Chondrocyte (in vitro differentiated cells): ENCODE measurements around the gene G6PC3. TPM values are rescaled to one million over a fixed set of nuclear protein-coding genes. Genes with fewer than 3 reads are reported as not detected.

Experiments used
- DNase-seq: peaks from one replicate; pipeline ENCODE4 v3.0.0; 2021; ENCODE audit warnings: mixed read lengths, low spot score
- H3K27ac Mint-ChIP-seq: one replicate; pipeline ENCODE4 v1.8.0; 2021; ENCODE audit warnings: mild to moderate bottlenecking, moderate library complexity, mixed read lengths; ENCODE audit not compliant: unreplicated experiment
- H3K27me3 Mint-ChIP-seq: 2 replicates; pipeline ENCODE4 v1.8.0; 2021; ENCODE audit warnings: low read depth, mixed read lengths
- H3K36me3 Mint-ChIP-seq: 2 replicates; pipeline ENCODE4 v1.8.0; 2021; ENCODE audit warnings: low read depth, mixed read lengths
- H3K4me1 Mint-ChIP-seq: 2 replicates; pipeline ENCODE4 v1.8.0; 2021; ENCODE audit warnings: low read depth, mild to moderate bottlenecking, mixed read lengths
- H3K4me3 Mint-ChIP-seq: one replicate; pipeline ENCODE4 v1.8.0; 2021; ENCODE audit warnings: mild to moderate bottlenecking, moderate library complexity, mixed read lengths; ENCODE audit not compliant: unreplicated experiment
- H3K9me3 Mint-ChIP-seq: 2 replicates; pipeline ENCODE4 v1.8.0; 2021; ENCODE audit warnings: low read depth, mixed read lengths
- total RNA-seq: library from RNA; stranded (reverse); gene quantifications from 3 replicates; pipeline ENCODE4 v1.2.1, GENCODE V29; 2021
- TF ChIP-seq, protein P1 (sequence below): fragments of 200-600 bp; sonication (generic); IDR thresholded peaks from 2 replicates; pipeline ENCODE4 v1.5.0; 2021; ENCODE audit warnings: antibody characterized with exemption, mild to moderate bottlenecking, moderate library complexity

Gene G6PC3
- total RNA-seq, 1 donor from 2014 or later = 59.2 TPM

DNA sequence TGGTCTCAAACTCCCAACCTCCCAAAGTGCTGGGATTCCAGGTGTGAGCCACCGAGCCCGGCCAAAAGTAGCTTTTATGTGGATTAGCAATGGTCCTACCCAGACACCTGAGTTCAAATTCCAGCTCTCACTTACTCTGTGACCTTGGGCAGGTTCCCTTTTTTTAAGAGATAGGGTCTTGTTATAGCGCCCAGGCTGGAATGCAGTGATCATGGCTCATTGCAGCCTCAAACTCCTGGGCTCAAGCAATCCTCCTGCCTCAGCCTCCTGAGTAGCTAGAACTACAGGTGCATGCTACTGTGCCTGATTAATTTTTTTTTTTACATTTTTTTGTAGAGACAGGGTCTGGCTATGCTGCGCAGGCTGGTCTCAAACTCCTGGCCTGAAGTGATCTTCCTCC lies 36.3 kb downstream of the G6PC3 start:
- TF ChIP-seq, protein P1, sequence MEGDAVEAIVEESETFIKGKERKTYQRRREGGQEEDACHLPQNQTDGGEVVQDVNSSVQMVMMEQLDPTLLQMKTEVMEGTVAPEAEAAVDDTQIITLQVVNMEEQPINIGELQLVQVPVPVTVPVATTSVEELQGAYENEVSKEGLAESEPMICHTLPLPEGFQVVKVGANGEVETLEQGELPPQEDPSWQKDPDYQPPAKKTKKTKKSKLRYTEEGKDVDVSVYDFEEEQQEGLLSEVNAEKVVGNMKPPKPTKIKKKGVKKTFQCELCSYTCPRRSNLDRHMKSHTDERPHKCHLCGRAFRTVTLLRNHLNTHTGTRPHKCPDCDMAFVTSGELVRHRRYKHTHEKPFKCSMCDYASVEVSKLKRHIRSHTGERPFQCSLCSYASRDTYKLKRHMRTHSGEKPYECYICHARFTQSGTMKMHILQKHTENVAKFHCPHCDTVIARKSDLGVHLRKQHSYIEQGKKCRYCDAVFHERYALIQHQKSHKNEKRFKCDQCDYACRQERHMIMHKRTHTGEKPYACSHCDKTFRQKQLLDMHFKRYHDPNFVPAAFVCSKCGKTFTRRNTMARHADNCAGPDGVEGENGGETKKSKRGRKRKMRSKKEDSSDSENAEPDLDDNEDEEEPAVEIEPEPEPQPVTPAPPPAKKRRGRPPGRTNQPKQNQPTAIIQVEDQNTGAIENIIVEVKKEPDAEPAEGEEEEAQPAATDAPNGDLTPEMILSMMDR = no peak
- Mint-ChIP-seq H3K4me1 (peaks cover 48% of the 10 kb centered on the region), H3K4me3 (no peak overlapping the region), H3K36me3 (peaks cover 3% of the 10 kb centered on the region), H3K27ac (no peak overlapping the region), H3K9me3 (no peaks in the 10 kb centered on the region), H3K27me3 (no peaks in the 10 kb centered on the region)
- no peak for DNase-seq

DNA sequence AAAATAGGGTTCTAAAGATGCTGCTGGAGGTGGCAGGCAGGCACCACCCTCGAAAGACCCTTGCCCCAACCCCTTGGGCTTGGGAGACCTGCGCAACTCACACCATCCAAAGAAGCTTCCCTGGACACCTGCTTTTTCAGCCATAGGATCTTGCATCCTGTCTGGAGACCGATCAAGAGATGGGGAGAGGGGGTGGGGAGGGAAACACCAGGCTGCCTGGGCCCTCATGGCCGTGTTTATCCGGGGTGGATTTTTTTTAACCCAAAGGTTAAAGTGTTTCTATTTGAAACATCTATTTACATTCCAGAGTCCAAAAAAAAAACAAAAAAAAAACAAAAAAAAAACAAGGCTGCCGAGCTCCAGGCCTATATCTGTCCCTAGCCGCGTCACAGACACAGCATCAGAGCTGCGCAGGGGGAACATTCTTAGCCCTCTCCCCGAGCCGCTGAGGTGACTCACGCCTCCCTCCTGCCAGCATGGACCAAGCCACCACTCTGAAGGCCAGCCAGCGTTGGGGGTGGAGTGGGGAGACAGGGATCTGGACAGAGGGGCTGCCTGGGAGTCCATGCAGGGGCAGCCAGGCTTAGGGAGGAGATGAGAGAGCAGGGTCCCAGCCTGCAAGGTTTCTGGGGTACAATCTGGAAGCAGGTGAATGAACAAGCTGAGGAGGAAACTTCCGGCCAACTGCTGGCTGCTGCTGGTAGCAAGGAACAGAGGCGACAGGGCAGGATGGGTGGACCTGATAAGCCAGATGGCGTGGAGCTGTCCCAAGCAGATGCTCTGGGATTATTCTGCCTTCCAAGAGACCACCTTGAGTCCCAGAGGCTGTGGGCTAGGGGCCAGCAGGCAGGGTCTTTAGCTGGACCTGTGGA lies 38.1 kb downstream of the G6PC3 start:
- Mint-ChIP-seq H3K27ac (peak overlapping the region; percentile 94), H3K36me3 (peaks cover 3% of the 10 kb centered on the region), H3K27me3 (no peaks in the 10 kb centered on the region), H3K9me3 (no peaks in the 10 kb centered on the region), H3K4me3 (peak overlapping the region; percentile 54), H3K4me1 (peaks cover 50% of the 10 kb centered on the region)
- TF ChIP-seq, protein P1 = no peak
- DNase-seq = no peak

GRCh38 chr17:44109312-44109630 lies 38.7 kb downstream of the G6PC3 start:
- Mint-ChIP-seq H3K27ac (peak overlapping the region; percentile 94), H3K9me3 (no peaks in the 10 kb centered on the region), H3K27me3 (no peaks in the 10 kb centered on the region), H3K4me1 (peaks cover 50% of the 10 kb centered on the region), H3K36me3 (peaks cover 3% of the 10 kb centered on the region), H3K4me3 (peak overlapping the region; percentile 71)
- no peak for DNase-seq
- TF ChIP-seq, protein P1 = no peak

DNA sequence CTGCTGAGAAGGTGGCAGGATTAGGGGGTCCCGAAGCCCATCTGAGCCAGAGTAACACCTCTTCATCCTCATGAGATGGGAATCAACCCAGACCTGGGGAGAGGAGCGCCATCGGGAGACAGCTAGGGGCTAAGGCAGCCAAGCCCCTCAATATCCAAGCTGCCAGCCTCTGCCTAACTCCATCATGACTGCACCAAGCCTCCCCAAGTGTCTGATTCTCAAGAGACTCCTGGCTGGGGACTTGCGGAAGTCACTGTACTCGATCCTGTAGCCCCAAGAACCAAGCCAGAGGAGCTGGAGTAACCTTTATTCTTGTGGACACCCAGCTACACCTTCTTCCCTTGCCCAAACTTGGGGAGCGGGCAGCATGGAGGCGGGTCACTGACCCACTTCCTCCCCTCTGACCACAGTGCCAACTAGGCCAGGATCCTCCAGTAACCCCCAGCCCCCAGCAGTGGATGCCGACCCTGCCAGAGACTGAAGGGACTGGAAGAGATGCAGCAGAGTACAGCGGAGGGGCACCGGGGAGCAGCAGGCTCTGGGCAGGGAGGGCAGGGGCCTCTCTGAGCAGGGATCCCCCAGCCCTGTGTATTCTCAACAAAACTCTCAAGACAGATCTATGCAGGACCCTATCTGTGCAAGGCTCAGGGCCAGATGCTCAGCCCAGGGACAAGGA lies 39.6 kb downstream of the G6PC3 start:
- DNase-seq = no peak
- H3K27me3 Mint-ChIP-seq = no peaks in the 10 kb centered on the region
- peaks cover 50% of the 10 kb centered on the region for H3K4me1 Mint-ChIP-seq
- peak overlapping the region; percentile 71 for H3K4me3 Mint-ChIP-seq
- H3K36me3 Mint-ChIP-seq = no peaks in the 10 kb centered on the region
- TF ChIP-seq, protein P1 = no peak
- peak overlapping the region; percentile 85 for H3K27ac Mint-ChIP-seq
- no peaks in the 10 kb centered on the region for H3K9me3 Mint-ChIP-seq

DNA sequence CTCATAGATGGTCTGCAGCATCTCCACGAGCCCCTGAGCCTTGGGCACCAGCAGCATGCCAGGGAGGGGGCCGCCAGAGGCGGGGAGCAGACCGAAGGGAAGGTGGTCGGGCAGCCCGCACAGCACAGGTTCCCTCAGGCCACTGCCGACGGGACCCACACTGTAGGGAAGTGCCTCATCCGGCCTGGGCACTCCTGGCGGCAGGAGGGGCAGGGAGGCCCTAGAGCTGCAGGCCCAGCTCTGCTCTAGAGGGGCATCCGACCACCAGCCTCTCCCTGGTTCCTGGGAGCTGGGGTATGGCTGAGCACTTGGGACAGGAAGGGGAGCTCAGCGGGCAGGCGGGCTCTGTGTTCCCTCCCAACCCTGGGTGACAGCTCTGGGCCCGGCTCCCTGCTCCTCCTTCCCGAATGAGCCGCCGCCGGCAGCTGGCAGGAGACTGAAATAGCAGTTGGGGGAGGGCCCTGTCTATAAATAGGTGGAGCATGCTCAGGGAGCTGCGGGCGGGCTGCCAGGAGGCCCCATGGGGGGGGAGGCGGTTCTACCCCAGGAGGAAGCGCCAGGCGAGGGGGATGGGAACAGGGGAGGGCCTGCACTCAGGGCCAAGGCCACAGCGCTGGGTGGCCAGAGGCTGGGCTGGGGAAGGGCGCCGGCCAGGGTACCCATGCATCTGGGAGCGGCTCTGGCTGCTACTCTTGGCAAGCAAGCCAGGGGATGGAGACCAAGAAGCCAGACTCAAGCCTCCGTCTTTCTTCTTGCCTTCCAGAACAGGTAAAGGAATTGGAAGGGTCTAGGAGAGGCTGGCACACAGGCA lies 40.5 kb downstream of the G6PC3 start:
- Mint-ChIP-seq H3K4me1 (peaks cover 50% of the 10 kb centered on the region), H3K9me3 (no peaks in the 10 kb centered on the region), H3K27ac (peak overlapping the region; percentile 85), H3K36me3 (no peaks in the 10 kb centered on the region), H3K4me3 (peak overlapping the region; percentile 71), H3K27me3 (no peaks in the 10 kb centered on the region)
- TF ChIP-seq, protein P1 = peak; percentile 46
- DNase-seq = peak; percentile 96
